GM12892 (cell line): ENCODE data around the gene IRAK2. TPM values are rescaled to one million over a fixed set of nuclear protein-coding genes. Genes with fewer than 3 reads are reported as not detected.
"Not testable (repeated sequence)": the region's sequence is repeated elsewhere in the genome, so short reads cannot be mapped to it uniquely, and the experiment has no call there.

ENCODE experiments used
- DNase-seq: peaks from one replicate; pipeline ENCODE4 v3.0.0; 2011; ENCODE audit not compliant: insufficient read length
- FAIRE-seq: peaks from 2 replicates; lab custom pipeline; 2011; peaks lifted over from hg19 to GRCh38; lab: Jason Lieb, UNC
- POLR2A ChIP-seq: IDR thresholded peaks from 2 replicates; pipeline ENCODE4 v1.6.1; 2011; ENCODE audit warnings: low read depth, low read length, control low read depth
- POLR2AphosphoS5 ChIP-seq: IDR thresholded peaks from 2 replicates; pipeline ENCODE4 v1.6.1; 2011; ENCODE audit warnings: low read depth, low read length, control low read depth
- TAF1 ChIP-seq: IDR thresholded peaks from 2 replicates; pipeline ENCODE4 v1.6.1; 2011; ENCODE audit warnings: low read depth, mild to moderate bottlenecking, control low read depth, low read length, borderline replicate concordance
- polyA plus RNA-seq: library from polyadenylated mRNA; unstranded; fragments of >200 nt; gene quantifications from one replicate; pipeline ENCODE4 v1.2.1, GENCODE V29; 2012; ENCODE audit warnings: missing spikeins, inconsistent platforms; ENCODE audit not compliant: missing spikeins

The IRAK2 gene
- 4.7 TPM for polyA plus RNA-seq

GRCh38 chr3:10164546-10165393, at the start of gene IRAK2:
TSS of gene IRAK2 (plus strand) at chr3:10164919. CDS start at chr3:10164955, 36 bp downstream.
- DNase-seq, result peak; percentile 84
- FAIRE-seq, result peak; percentile 51

GRCh38 chr3:10115326-10116137, 49.2 kb upstream of the IRAK2 start, which contains the start of gene BRK1:
TSS of gene BRK1 (plus strand) at chr3:10115675. CDS start at chr3:10115702, 27 bp downstream.
- peak; percentile 99 for FAIRE-seq
- TF ChIP-seq POLR2A (peak; percentile 95), TAF1 (peak; percentile 87), POLR2AphosphoS5 (peak; percentile 96)
- DNase-seq, result peak; percentile 97

More at GRCh38 chr3:10164546-10165393, at the start of gene IRAK2:
- TF ChIP-seq POLR2A (peak; percentile 46; the same call in 1 of the 2 replicates), POLR2AphosphoS5 (peak; percentile 36; the same call in 1 of the 2 replicates), TAF1 (no peak)

- FAIRE-seq, result no peak
- DNase-seq, result no peak
- TF ChIP-seq POLR2A, result no peak
Observed at GRCh38 chr3:10116138-10116460, 48.6 kb upstream of the IRAK2 start.

GRCh38 chr3:10116928-10117327, 47.8 kb upstream of the IRAK2 start:
- DNase-seq, result no peak
- TF ChIP-seq POLR2AphosphoS5 (no peak), POLR2A (no peak), TAF1 (no peak)
- no peak for FAIRE-seq

- DNase-seq (no peak), FAIRE-seq (no peak)
- TF ChIP-seq TAF1, result no peak
- TF ChIP-seq POLR2A, result no peak
- TF ChIP-seq POLR2AphosphoS5, result no peak
Observed at GRCh38 chr3:10119376-10119775, 45.3 kb upstream of the IRAK2 start.

GRCh38 chr3:10121064-10121463, 43.7 kb upstream of the IRAK2 start:
- TF ChIP-seq TAF1, result no peak
- no peak for TF ChIP-seq POLR2AphosphoS5
- TF ChIP-seq POLR2A, result no peak
- no peak for DNase-seq
- no peak for FAIRE-seq

GRCh38 chr3:10122724-10123123, 42.0 kb upstream of the IRAK2 start:
- DNase-seq (no peak), FAIRE-seq (no peak)
- TF ChIP-seq POLR2A (no peak), POLR2AphosphoS5 (no peak), TAF1 (no peak)

GRCh38 chr3:10135872-10136271, 28.8 kb upstream of the IRAK2 start:
- not testable (repeated sequence) for FAIRE-seq

GRCh38 chr3:10136426-10137005, 28.2 kb upstream of the IRAK2 start:
- TF ChIP-seq POLR2AphosphoS5 (no peak), TAF1 (no peak)
- DNase-seq (no peak), FAIRE-seq (no peak)

More at GRCh38 chr3:10135872-10136271, 28.8 kb upstream of the IRAK2 start:
- not testable (repeated sequence) for DNase-seq

- TF ChIP-seq POLR2AphosphoS5, result no peak
- TF ChIP-seq POLR2A, result no peak
- no peak for TF ChIP-seq TAF1
- no peak for FAIRE-seq
- DNase-seq, result no peak
Observed at GRCh38 chr3:10137178-10137577, 27.5 kb upstream of the IRAK2 start.

- FAIRE-seq (no peak), DNase-seq (no peak)
- no peak for TF ChIP-seq POLR2AphosphoS5
- no peak for TF ChIP-seq TAF1
- TF ChIP-seq POLR2A, result no peak
Observed at GRCh38 chr3:10140996-10141546, 23.6 kb upstream of the IRAK2 start.
